ENCODE results near the gene GNAZ.

- no peak for TF ChIP-seq GATA3 (IDR thresholded peaks at IDR 0.05; ENCODE audit: low read depth, low read length)
- no peak for TF ChIP-seq GATA2 (IDR thresholded peaks at IDR 0.05; ENCODE audit: low read depth, low read length)
Measured at GRCh38 chr22:23122992-23123803, 52.9 kb downstream of the GNAZ start.
